Measurements from ENCODE around the gene RSRC2. TPM values are rescaled to one million over a fixed set of nuclear protein-coding genes. Genes with fewer than 3 reads are reported as not detected.

The RSRC2 gene
- total and polyA plus RNA-seq, 9 of the 15 experiments (the other 6 are each of a cell fraction or from before 2014, with no cell fraction given): 52.6 to 123 (median 80.3) TPM

DNA sequence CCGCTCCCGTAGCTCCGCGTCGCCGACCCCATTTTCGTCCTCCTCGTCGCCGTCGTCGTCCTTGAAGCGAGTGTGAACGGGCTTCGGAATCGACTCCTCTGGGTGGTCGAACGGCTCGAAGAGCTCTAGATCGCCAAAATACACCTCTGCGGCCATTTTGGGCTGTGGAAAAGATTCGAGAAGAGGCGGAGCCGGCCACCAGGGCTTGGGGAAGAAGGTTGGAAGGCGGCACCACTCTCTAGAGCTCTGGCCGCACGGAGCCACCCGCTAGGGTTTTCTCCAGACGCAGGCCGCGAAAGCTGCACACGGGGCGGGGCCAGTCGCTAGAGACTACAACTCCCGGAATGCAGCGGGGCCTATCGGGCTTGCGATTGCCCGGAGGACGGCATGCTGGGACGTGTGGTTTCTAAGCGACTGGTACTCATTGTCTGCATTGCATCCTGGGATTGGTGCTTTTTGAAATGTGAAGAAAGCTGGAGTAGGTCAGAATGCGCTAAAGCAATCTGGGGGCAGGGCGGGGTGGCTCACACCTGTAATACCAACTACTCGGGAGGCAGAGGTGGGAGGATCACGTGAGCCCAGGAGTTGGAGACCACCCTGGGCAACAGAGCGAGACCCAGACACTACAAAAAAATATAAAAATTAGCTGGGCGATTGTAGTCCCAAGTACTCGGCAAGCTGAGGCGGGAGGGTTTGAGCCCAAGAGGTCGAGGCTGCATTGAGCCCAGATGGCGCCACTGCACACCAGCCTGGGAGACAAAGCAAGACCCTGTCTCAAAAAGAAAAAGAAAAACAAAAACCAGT lies 25.8 kb downstream of the RSRC2 start, which contains the start of gene ZCCHC8 (continued):
- TF ChIP-seq RBBP5 (IDR thresholded peaks at IDR 0.05; ENCODE audit: borderline replicate concordance, insufficient read depth, low read length, poor library complexity, severe bottlenecking) (peak; percentile 68), ELF2 (CRISPR knock-in tag; IDR thresholded peaks at IDR 0.05) (no peak), POLR2AphosphoS5 (IDR thresholded peaks at IDR 0.05; ENCODE audit: control insufficient read depth, insufficient read depth, low read depth, low read length) (peak; percentile 91), SRSF9 (IDR thresholded peaks at IDR 0.05; ENCODE audit: borderline replicate concordance, low read depth, low read length) (no peak), PYGO2 (tag; IDR thresholded peaks at IDR 0.05) (no peak), THRAP3 (IDR thresholded peaks at IDR 0.05; ENCODE audit: borderline replicate concordance) (no peak), HMG20A (CRISPR knock-in tag; conservative IDR thresholded peaks at IDR 0.05) (no peak), SAP30 (IDR thresholded peaks at IDR 0.05; ENCODE audit: borderline replicate concordance, insufficient read depth, low read depth, low read length, poor library complexity, severe bottlenecking) (no peak), TRIM28 (IDR thresholded peaks at IDR 0.05) (0 out of 2 replicates have a peak, but pooled peaks have one; percentile 19), SAFB (IDR thresholded peaks at IDR 0.05; ENCODE audit: borderline replicate concordance, low read depth, low read length) (no peak)
- TF ChIP-seq, protein P1, sequence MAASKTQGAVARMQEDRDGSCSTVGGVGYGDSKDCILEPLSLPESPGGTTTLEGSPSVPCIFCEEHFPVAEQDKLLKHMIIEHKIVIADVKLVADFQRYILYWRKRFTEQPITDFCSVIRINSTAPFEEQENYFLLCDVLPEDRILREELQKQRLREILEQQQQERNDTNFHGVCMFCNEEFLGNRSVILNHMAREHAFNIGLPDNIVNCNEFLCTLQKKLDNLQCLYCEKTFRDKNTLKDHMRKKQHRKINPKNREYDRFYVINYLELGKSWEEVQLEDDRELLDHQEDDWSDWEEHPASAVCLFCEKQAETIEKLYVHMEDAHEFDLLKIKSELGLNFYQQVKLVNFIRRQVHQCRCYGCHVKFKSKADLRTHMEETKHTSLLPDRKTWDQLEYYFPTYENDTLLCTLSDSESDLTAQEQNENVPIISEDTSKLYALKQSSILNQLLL (CRISPR knock-in tag; IDR thresholded peaks at IDR 0.05; ENCODE audit: borderline replicate concordance): no peak
- TF ChIP-seq, protein P2, sequence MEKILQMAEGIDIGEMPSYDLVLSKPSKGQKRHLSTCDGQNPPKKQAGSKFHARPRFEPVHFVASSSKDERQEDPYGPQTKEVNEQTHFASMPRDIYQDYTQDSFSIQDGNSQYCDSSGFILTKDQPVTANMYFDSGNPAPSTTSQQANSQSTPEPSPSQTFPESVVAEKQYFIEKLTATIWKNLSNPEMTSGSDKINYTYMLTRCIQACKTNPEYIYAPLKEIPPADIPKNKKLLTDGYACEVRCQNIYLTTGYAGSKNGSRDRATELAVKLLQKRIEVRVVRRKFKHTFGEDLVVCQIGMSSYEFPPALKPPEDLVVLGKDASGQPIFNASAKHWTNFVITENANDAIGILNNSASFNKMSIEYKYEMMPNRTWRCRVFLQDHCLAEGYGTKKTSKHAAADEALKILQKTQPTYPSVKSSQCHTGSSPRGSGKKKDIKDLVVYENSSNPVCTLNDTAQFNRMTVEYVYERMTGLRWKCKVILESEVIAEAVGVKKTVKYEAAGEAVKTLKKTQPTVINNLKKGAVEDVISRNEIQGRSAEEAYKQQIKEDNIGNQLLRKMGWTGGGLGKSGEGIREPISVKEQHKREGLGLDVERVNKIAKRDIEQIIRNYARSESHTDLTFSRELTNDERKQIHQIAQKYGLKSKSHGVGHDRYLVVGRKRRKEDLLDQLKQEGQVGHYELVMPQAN (IDR thresholded peaks at IDR 0.05; ENCODE audit: borderline replicate concordance): no peak
- TF ChIP-seq, protein P3, sequence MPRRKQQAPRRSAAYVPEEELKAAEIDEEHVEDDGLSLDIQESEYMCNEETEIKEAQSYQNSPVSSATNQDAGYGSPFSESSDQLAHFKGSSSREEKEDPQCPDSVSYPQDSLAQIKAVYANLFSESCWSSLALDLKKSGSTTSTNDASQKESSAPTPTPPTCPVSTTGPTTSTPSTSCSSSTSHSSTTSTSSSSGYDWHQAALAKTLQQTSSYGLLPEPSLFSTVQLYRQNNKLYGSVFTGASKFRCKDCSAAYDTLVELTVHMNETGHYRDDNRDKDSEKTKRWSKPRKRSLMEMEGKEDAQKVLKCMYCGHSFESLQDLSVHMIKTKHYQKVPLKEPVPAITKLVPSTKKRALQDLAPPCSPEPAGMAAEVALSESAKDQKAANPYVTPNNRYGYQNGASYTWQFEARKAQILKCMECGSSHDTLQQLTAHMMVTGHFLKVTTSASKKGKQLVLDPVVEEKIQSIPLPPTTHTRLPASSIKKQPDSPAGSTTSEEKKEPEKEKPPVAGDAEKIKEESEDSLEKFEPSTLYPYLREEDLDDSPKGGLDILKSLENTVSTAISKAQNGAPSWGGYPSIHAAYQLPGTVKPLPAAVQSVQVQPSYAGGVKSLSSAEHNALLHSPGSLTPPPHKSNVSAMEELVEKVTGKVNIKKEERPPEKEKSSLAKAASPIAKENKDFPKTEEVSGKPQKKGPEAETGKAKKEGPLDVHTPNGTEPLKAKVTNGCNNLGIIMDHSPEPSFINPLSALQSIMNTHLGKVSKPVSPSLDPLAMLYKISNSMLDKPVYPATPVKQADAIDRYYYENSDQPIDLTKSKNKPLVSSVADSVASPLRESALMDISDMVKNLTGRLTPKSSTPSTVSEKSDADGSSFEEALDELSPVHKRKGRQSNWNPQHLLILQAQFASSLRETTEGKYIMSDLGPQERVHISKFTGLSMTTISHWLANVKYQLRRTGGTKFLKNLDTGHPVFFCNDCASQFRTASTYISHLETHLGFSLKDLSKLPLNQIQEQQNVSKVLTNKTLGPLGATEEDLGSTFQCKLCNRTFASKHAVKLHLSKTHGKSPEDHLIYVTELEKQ (CRISPR knock-in tag; IDR thresholded peaks at IDR 0.05): no peak
- TF ChIP-seq, protein P4, sequence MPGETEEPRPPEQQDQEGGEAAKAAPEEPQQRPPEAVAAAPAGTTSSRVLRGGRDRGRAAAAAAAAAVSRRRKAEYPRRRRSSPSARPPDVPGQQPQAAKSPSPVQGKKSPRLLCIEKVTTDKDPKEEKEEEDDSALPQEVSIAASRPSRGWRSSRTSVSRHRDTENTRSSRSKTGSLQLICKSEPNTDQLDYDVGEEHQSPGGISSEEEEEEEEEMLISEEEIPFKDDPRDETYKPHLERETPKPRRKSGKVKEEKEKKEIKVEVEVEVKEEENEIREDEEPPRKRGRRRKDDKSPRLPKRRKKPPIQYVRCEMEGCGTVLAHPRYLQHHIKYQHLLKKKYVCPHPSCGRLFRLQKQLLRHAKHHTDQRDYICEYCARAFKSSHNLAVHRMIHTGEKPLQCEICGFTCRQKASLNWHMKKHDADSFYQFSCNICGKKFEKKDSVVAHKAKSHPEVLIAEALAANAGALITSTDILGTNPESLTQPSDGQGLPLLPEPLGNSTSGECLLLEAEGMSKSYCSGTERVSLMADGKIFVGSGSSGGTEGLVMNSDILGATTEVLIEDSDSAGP (CRISPR knock-in tag; IDR thresholded peaks at IDR 0.05): no peak
- TF ChIP-seq, protein P5, sequence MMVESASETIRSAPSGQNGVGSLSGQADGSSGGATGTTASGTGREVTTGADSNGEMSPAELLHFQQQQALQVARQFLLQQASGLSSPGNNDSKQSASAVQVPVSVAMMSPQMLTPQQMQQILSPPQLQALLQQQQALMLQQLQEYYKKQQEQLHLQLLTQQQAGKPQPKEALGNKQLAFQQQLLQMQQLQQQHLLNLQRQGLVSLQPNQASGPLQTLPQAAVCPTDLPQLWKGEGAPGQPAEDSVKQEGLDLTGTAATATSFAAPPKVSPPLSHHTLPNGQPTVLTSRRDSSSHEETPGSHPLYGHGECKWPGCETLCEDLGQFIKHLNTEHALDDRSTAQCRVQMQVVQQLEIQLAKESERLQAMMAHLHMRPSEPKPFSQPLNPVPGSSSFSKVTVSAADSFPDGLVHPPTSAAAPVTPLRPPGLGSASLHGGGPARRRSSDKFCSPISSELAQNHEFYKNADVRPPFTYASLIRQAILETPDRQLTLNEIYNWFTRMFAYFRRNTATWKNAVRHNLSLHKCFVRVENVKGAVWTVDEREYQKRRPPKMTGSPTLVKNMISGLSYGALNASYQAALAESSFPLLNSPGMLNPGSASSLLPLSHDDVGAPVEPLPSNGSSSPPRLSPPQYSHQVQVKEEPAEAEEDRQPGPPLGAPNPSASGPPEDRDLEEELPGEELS (CRISPR knock-in tag; IDR thresholded peaks at IDR 0.05; ENCODE audit: borderline replicate concordance): no peak

Data from K562 (cell line).